Mucosa of stomach (tissue), 1 donor: ENCODE results near the gene CHKB.

Experiments used
- H3K27me3 ChIP-seq: one replicate; pipeline ENCODE4 v1.7.0; 2013; ENCODE audit warnings: mild to moderate bottlenecking, low read length; ENCODE audit not compliant: control insufficient read depth, insufficient read depth
- H3K36me3 ChIP-seq: one replicate; pipeline ENCODE4 v1.7.0; 2013; ENCODE audit warnings: low read length; ENCODE audit not compliant: control insufficient read depth, insufficient read depth
- H3K4me1 ChIP-seq: one replicate; pipeline ENCODE4 v1.7.0; 2013; ENCODE audit warnings: mild to moderate bottlenecking, low read length; ENCODE audit not compliant: control insufficient read depth, insufficient read depth
- H3K4me3 ChIP-seq: one replicate; pipeline ENCODE4 v1.7.0; 2013; ENCODE audit warnings: low read length
- H3K9ac ChIP-seq: one replicate; pipeline ENCODE4 v1.7.0; 2013; ENCODE audit warnings: mild to moderate bottlenecking, low read length, moderate library complexity
- H3K9me3 ChIP-seq: one replicate; pipeline ENCODE4 v1.7.0; 2013; ENCODE audit warnings: mild to moderate bottlenecking, low read length, moderate library complexity; ENCODE audit not compliant: control insufficient read depth
- donor health status: Pancreatic carcinoma.

Gene CHKB

DNA sequence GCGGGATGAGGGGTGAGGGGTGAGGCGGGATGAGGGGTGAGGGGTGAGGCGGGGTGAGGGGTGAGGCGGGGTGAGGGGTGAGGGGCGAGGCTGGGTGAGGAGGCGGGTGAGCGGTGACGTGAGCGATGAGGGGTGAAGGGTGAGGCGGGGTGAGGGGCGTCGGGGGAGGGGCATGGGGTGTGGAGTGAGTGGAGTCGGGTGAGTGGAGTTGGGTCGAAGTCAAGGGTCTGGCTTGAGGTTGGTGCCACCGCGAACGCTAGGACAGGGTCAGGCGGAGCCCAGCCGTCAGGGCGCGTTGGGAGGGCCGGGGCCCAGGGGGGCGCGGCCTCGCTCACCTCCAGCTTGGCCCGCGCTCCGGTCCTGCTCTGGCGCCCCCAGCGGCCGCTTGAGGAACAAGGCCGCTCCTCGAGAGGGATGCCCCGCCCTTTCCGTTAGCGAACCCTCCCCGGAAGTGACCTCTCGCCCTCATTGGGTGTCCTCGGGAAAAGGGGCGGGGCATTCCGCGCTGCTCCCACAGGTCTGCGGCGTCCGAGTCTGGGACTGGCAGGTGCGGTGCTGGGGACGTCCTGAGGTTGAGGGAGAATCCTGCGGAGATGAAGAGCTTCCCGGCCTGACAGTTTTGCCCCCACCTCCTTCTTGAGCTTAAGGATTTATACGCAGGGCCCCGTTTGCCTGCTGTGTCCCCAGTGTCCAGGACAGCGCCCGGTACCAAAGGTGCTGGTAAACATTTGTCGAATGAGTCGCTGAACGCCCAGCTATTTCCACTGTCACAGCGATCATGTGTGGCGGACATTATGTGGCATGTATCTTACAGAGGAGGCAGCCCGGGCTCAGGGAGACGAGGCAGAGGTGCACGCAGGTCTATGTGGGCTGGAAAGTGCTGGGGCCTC is 19.9 kb downstream of the CHKB start, which contains the start of gene SYCE3:
TSS of gene SYCE3 (minus strand) at position 397 of the 890 bp plus-strand sequence. CDS start 6,514 bp downstream, outside the sequence.
- Histone ChIP-seq H3K9ac (peak within 1 kb of the TSS; percentile 82), H3K4me3 (peak within 1 kb of the TSS; percentile 90), H3K4me1 (peaks cover 18% of the 10 kb centered on the region), H3K27me3 (peaks cover 2% of the 10 kb centered on the region), H3K9me3 (no peaks in the 10 kb centered on the region), H3K36me3 (no peaks in the 10 kb centered on the region)

DNA sequence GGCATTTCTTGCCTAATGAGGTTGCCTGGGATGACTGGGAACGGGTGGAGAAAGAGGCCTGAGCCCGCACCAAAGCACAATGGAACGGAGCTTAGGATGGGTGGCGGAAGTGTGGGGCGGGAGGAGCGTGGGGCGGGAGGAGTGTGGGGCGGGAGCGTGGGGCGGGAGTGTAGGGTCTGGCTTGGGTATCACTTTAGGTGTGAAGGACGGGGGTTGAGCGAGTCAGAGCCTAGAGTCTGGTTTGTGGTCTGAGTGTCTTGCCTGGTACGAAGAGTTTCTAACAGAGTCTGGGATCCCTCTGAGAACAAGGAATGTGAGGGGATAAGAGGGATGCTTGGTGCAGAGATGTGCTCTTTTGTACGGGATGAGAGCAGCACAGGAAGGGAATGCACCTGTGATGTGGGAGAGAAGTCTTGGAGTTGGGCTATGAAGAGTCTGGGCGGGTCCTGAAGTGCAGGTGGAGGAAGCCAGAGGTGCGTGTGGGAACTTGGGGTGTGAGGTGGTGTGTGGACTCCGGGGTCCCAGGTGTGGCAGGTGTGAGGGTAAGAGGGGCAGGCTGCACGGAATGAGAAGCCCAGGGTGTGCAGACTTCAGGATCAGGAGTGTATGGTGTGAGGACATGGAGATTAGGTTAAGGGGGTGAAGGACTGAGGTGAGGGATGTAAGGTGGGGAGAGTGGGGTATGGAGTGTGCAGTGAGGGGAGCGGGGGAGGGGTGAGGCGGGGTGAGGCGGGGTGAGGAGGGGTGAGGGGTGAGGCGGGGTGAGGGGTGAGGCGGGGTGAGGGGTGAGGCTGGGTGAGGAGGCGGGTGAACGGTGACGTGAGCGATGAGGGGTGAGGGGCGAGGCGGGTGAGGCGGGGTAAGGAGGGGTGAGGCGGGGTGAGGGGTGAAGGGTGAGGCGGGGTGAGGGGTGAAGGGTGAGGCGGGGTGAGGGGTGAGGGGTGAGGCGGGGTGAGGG is 21.0 kb downstream of the CHKB start:
- peaks cover 17% of the 10 kb centered on the region for H3K4me1 ChIP-seq
- no peak overlapping the region for H3K9ac ChIP-seq
- no peaks in the 10 kb centered on the region for H3K9me3 ChIP-seq
- H3K4me3 ChIP-seq: no peak overlapping the region
- H3K36me3 ChIP-seq: no peaks in the 10 kb centered on the region
- peaks cover 2% of the 10 kb centered on the region for H3K27me3 ChIP-seq

DNA sequence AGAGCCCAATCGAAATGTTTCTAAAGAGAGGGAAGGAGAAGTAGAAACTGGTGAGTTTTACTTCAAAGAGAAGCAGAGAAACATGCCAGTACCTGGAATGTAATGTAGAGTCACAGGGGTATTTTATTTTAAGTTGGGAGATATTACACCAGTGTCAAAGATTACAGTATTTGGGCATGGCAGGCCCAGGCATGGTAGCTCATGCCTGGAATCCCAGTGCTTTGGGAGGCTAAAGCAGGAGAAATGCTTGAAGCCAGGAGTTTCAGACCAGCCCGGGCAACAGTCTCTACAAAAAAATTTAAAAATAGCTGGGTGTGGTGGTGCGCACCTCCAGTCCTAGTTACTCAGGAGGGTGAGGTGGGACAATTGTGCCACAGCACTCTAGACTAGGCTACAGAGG is 22.6 kb downstream of the CHKB start:
- Histone ChIP-seq H3K27me3 (peaks cover 2% of the 10 kb centered on the region), H3K9ac (no peak overlapping the region), H3K36me3 (no peaks in the 10 kb centered on the region), H3K4me3 (no peak overlapping the region), H3K9me3 (no peaks in the 10 kb centered on the region), H3K4me1 (peaks cover 17% of the 10 kb centered on the region)

DNA sequence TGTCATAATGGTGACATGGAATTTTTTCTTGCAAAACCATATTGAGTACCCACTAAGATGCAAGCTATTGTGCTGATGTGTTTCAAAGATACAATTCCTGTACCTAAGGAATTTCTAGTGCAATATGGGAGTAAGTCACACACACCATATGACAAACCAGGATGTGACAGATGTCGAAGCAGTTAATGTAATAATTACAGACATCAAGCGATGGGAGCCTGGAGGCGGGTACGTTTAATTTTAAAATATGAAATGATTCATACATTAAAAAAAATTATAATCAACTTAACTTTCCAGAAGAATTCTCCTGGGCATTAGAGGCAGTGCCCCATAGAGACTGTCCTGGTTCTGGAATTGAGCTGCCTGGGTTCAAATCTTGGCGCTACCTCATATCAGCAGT is 25.9 kb downstream of the CHKB start:
- Histone ChIP-seq H3K36me3 (no peaks in the 10 kb centered on the region), H3K27me3 (peaks cover 2% of the 10 kb centered on the region)

DNA sequence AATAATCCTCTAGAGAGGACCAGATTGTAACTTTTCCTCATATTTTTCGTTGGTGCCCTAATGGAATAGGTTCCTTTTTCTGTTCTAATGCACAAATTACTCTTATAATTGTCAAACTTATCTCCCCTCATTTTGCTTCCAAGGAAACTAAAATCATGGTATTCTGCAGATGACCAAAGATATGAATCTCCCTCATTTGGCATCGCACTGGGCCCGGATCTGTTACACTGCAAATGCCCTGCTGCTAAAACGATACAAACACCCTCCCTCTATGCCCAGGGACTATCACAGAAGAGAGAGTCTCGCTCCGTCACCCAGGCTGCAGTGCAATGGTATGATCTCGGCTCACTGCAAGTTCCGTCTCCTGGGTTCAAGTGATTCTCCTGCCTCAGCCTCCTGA is 29.3 kb downstream of the CHKB start:
- H3K27me3 ChIP-seq: peaks cover 18% of the 10 kb centered on the region

More for the DNA sequence above, 25.9 kb downstream of the CHKB start:
- Histone ChIP-seq H3K4me3 (no peak overlapping the region), H3K9ac (no peak overlapping the region), H3K4me1 (no peaks in the 10 kb centered on the region), H3K9me3 (no peaks in the 10 kb centered on the region)

DNA sequence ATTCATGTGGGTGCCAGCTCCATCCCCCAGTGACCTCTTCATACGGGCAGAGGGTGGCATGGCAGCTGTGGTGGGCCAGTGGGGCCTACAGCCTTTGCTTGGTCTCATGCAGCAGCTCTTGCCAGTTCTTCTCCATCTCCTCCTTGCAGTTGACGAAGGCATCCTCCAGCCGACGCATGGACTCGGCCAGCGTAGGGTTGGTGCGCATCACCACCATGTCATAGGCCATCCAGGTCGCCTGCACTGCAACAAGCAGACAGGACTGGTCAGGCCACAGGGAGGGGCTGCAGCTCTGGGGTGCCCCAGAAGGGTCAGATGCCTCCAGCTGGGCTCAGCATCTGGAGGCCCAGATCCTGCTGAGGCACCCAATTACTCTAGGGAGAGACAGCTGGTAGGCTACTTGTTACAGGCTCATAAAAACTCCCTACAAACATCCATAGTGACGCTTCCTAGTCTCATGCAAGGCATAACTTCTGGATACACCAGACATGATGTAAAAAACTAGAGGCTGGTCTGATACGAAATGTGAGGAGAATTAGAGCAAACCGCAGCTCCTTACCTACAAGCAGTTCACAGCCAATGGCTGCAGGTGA is 31.4 kb downstream of the CHKB start:
- H3K27me3 ChIP-seq: peaks cover 37% of the 10 kb centered on the region
- H3K4me1 ChIP-seq: peaks cover 9% of the 10 kb centered on the region
- no peaks in the 10 kb centered on the region for H3K9me3 ChIP-seq
- H3K4me3 ChIP-seq: no peak overlapping the region
- no peaks in the 10 kb centered on the region for H3K36me3 ChIP-seq
- no peak overlapping the region for H3K9ac ChIP-seq

More for the DNA sequence above, 29.3 kb downstream of the CHKB start:
- H3K4me3 ChIP-seq: no peak overlapping the region
- H3K9ac ChIP-seq: no peak overlapping the region
- no peaks in the 10 kb centered on the region for H3K9me3 ChIP-seq
- H3K36me3 ChIP-seq: no peaks in the 10 kb centered on the region
- peaks cover 6% of the 10 kb centered on the region for H3K4me1 ChIP-seq

DNA sequence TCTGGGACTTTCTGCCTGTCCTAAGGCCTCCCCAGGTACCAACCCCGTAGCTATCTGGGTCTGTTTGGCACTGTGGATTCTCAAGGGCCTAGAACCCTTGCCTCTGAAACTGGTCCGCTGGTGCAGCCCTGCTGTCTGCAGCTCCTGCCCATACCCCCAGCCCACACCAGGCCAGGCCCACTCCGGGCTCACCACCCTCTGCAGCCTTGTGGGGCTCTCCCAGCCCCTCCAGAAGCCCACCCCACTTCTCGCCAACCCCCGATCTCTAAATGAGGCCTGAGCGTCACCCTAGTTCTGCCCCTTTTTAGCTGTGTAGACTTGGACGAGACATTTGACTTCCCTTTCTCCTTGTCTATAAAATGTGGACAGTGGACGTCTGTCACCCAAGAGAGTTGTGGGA is 32.3 kb downstream of the CHKB start:
- Histone ChIP-seq H3K4me3 (no peak overlapping the region), H3K36me3 (no peaks in the 10 kb centered on the region), H3K9me3 (no peaks in the 10 kb centered on the region), H3K27me3 (peaks cover 41% of the 10 kb centered on the region), H3K9ac (no peak overlapping the region), H3K4me1 (peaks cover 9% of the 10 kb centered on the region)

DNA sequence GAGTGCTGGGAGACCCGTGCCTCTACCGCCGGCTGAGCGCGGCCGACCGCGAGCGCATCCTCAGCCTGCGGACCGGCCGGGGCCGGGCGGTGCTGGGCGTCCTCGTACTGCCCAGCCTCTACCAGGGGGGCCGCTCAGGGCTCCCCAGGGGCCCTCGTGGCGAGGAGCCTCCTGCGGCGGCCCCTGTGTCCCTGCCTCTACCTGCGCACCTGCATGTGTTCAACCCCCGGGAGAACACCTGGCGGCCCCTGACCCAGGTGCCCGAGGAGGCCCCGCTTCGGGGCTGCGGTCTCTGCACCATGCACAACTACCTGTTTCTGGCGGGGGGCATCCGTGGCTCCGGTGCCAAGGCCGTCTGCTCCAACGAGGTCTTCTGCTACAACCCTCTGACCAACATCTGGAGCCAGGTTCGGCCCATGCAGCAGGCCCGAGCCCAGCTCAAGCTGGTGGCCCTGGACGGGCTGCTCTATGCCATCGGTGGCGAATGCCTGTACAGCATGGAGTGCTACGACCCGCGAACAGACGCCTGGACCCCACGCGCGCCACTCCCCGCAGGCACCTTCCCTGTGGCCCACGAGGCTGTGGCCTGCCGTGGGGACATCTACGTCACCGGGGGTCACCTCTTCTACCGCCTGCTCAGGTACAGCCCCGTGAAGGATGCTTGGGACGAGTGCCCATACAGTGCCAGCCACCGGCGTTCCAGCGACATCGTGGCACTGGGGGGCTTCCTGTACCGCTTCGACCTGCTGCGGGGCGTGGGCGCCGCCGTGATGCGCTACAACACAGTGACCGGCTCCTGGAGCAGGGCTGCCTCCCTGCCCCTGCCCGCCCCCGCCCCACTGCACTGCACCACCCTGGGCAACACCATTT is 33.5 kb downstream of the CHKB start:
- Histone ChIP-seq H3K4me1 (peaks cover 21% of the 10 kb centered on the region), H3K9me3 (no peaks in the 10 kb centered on the region), H3K4me3 (no peak overlapping the region), H3K9ac (no peak overlapping the region), H3K27me3 (peaks cover 45% of the 10 kb centered on the region), H3K36me3 (no peaks in the 10 kb centered on the region)

DNA sequence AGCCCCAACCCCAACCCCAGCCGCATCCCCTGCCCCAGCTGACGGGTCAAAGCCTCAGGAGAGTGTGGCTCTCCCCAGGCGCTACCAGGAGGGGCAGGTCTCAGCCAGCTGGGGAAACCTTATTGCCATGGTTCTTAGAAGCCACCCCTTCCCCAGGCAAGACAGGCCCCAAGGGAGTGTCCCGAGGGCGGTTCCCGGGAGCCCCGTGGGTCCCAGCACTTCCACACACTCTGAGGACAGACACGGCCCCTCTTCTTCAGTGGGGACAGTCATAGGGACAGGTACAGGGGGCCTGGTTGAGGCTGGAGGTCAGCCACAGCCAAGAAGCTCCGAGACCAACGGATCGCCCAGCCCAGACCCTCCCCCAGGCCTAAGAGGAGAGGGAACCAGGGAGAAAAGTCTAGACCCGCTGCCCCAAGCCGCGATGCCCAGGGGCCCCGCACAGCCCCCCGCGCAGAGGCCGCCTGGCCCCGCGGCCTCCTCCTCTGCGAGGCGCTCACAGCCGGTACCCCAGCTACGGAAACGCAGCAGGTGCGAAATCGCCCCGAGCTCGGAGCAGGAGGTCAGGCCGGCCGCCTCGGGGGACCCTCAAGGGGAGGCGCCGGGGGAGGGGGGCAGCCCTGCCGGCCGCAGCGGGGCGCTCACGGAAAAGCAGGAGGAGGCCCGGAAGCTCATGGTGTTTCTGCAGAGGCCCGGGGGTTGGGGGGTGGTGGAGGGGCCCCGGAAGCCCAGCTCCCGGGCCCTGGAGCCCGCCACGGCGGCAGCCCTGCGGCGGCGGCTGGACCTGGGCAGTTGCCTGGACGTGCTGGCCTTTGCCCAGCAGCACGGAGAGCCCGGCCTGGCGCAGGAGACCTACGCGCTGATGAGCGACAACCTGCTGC is 34.4 kb downstream of the CHKB start:
- H3K4me1 ChIP-seq: peaks cover 24% of the 10 kb centered on the region
- no peaks in the 10 kb centered on the region for H3K36me3 ChIP-seq
- no peaks in the 10 kb centered on the region for H3K9me3 ChIP-seq
- no peak overlapping the region for H3K9ac ChIP-seq
- no peak overlapping the region for H3K4me3 ChIP-seq
- H3K27me3 ChIP-seq: peaks cover 45% of the 10 kb centered on the region

DNA sequence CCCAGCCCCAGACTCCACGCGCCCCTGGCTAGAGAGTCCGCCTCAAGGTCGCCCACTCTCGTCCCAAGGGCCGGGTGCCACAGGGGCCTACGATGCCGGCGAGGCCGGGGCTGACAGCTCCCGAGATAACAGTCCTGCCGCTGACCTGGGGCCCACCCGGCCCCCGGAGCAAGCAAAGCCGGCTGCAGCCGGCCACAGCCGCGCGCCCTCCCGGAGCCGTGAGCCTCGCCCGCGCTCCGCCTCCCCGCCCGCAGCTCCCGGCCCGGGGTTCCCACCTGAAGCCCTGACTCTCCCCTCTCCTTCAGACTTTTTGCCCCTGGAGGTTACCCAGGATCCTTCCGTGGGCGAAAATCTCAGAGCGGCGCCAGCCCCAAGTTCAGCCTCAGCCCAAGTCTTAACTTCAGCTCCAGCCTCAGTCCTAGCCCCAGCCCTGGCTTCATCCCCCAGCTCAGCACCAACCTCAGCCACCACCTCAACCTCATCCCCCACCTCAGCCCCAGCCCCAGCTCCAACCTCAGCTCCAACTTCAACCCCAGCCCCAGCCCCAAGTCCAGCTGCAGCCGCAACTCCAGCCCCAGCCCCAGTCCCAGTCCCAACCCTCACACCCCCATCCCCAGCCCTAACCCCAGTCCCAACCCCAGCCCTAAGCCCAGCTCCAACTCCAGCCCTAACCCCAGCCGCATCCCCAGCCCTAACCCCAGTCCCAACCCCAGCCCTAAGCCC is 35.2 kb downstream of the CHKB start:
- H3K9ac ChIP-seq: no peak overlapping the region
- peaks cover 45% of the 10 kb centered on the region for H3K27me3 ChIP-seq
- H3K4me1 ChIP-seq: peaks cover 24% of the 10 kb centered on the region
- H3K4me3 ChIP-seq: no peak overlapping the region
- no peaks in the 10 kb centered on the region for H3K9me3 ChIP-seq
- no peaks in the 10 kb centered on the region for H3K36me3 ChIP-seq
